GM23248 (cell line): Measurements from ENCODE around the gene TNFRSF4. TPM values are rescaled to one million over a fixed set of nuclear protein-coding genes. Genes with fewer than 3 reads are reported as not detected.

Experiments used
- DNase-seq: peaks from one replicate; pipeline ENCODE4 v3.0.0-alpha.2; 2015
- H2AFZ ChIP-seq: fragments of 200-600 bp; sonication (generic); 2 replicates; pipeline ENCODE4 v1.6.1; 2016; ENCODE audit warnings: antibody characterized with exemption
- H3F3A ChIP-seq: fragments of 200-600 bp; sonication (generic); 2 replicates; pipeline ENCODE4 v1.6.1; 2016; ENCODE audit warnings: mild to moderate bottlenecking, antibody characterized with exemption, mixed run types; ENCODE audit not compliant: insufficient read depth
- H3K27ac ChIP-seq: fragments of 200-600 bp; sonication (generic); 2 replicates; pipeline ENCODE4 v1.5.1; 2016; ENCODE audit warnings: mild to moderate bottlenecking
- H3K27me3 ChIP-seq: fragments of 200-600 bp; sonication (generic); replicated peaks from 2 replicates; pipeline ENCODE4 v1.6.1; 2016; ENCODE audit warnings: mild to moderate bottlenecking; ENCODE audit not compliant: insufficient read depth
- H3K36me3 ChIP-seq: fragments of 200-600 bp; sonication (generic); 2 replicates; pipeline ENCODE4 v1.6.1; 2016; ENCODE audit warnings: low read depth, mild to moderate bottlenecking
- H3K4me1 ChIP-seq: fragments of 200-600 bp; sonication (generic); 2 replicates; pipeline ENCODE4 v1.6.1; 2016; ENCODE audit warnings: mild to moderate bottlenecking; ENCODE audit not compliant: insufficient read depth
- H3K4me2 ChIP-seq: fragments of 200-600 bp; sonication (generic); one replicate; pipeline ENCODE4 v1.6.1; 2016; ENCODE audit warnings: mild to moderate bottlenecking; ENCODE audit not compliant: unreplicated experiment
- H3K4me3 ChIP-seq: fragments of 200-600 bp; sonication (generic); 2 replicates; pipeline ENCODE4 v1.5.1; 2016; ENCODE audit warnings: mild to moderate bottlenecking
- H3K79me2 ChIP-seq: fragments of 200-600 bp; sonication (generic); 2 replicates; pipeline ENCODE4 v1.6.1; 2016; ENCODE audit warnings: mild to moderate bottlenecking; ENCODE audit not compliant: insufficient read depth
- H3K9ac ChIP-seq: fragments of 200-600 bp; sonication (generic); 2 replicates; pipeline ENCODE4 v1.6.1; 2016; ENCODE audit warnings: mild to moderate bottlenecking
- H3K9me2 ChIP-seq: fragments of 200-600 bp; sonication (generic); 2 replicates; pipeline ENCODE4 v1.6.1; 2016; ENCODE audit warnings: mixed run types, mild to moderate bottlenecking, moderate library complexity; ENCODE audit not compliant: insufficient read depth
- H3K9me3 ChIP-seq: fragments of 200-600 bp; sonication (generic); one replicate; pipeline ENCODE4 v1.6.1; 2017; ENCODE audit warnings: low read depth
- H4K20me1 ChIP-seq: fragments of 200-600 bp; sonication (generic); 2 replicates; pipeline ENCODE4 v1.6.0; 2016; ENCODE audit not compliant: insufficient read depth
- EZH2 ChIP-seq: fragments of 200-600 bp; sonication (generic); IDR thresholded peaks from 2 replicates; pipeline ENCODE4 v1.6.1; 2018; ENCODE audit warnings: antibody characterized with exemption, mild to moderate bottlenecking; ENCODE audit not compliant: insufficient read depth, poor library complexity, severe bottlenecking
- EZH2phosphoT487 ChIP-seq: fragments of 200-600 bp; sonication (generic); IDR thresholded peaks from 2 replicates; pipeline ENCODE4 v1.6.1; 2018; ENCODE audit warnings: antibody characterized with exemption, moderate library complexity, mild to moderate bottlenecking, low read depth; ENCODE audit not compliant: insufficient read depth
- WGBS, 2 experiments: methylation state at CpG; one replicate each; pipeline ENCODE4 v1.1.6; 2015 to 2017; ENCODE audit warnings: low lambda C conversion rate in 2 of 2, low coverage in 1 of 2; ENCODE audit errors: missing lambda C conversion rate in 2 of 2; 5-methylcytosine and 5-hydroxymethylcytosine counted together
- in situ Hi-C: fragments of 300-500 bp; cut with MboI; formaldehyde crosslinking; loops from 2 replicates; pipeline ENCODE4 v1.15.0; 2020
- polyA plus RNA-seq: library from polyadenylated mRNA; unstranded; fragments of >200 nt; fragmentation: Nextera tagmentation; extraction: Ambion mirVana; gene quantifications from 2 replicates; pipeline ENCODE4 v1.2.1, GENCODE V29; 2016
- total RNA-seq: library from RNA; depleted of rRNA; stranded (reverse); fragments of >200 nt; shearing (Covaris generic); gene quantifications from 2 replicates; pipeline ENCODE4 v1.2.3, GENCODE V29; 2014

Gene TNFRSF4
- total and polyA plus RNA-seq, 2 experiments from 2014 or later: not detected

GRCh38 chr1:1205769-1206375, 8.1 kb downstream of the TNFRSF4 start:
- peak overlapping the region; percentile 40; the same call in 1 of the 2 replicates for H3K4me3 ChIP-seq
- DNase-seq: no peak
- H2AFZ ChIP-seq: no peak overlapping the region

DNA sequence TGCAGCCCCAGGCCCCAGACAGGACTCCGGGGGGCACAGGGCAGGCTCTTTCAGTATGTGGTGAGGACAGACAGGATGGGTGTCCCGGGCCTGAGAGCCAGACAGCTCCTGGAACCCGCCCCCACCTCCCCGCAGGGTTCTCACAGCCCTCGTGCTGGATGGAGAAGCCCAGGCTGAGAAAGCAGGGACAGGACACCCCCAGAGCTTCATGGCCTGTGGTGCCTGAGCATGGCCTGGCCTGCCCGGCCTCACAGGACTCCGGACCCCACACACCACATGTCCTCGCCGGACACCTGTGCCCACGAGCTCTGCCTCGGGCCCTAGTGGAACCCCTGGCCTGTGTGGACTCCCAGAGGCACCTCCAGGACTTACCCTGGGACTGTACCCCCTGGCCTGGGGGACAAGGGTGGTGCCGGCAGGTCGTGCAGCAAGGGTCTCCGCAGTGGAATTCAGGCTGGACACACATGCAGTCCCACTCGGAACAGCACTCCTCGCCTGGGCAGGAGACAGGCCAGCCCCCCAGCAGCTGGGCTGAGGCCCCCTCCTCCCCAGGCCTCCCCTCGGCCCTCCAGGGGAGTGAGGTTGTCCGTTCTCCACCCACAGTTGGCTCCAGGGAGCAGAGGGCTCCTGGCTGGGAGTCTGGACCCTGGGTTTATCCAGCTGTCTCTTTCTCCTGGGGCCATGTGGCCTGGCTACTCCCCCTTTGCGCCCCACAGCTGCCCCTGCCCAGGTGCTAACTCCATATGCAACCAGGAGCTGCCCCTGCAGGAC, 8.8 kb downstream of the TNFRSF4 start:
- Histone ChIP-seq H3K9me2 (no peaks in the 10 kb centered on the region), H3K27ac (no peak overlapping the region), H3K27me3 (no peaks in the 10 kb centered on the region), H4K20me1 (no peaks in the 10 kb centered on the region), H3K4me3 (no peak overlapping the region), H3K4me2 (no peak overlapping the region), H3K79me2 (no peaks in the 10 kb centered on the region), H2AFZ (no peak overlapping the region), H3K9ac (no peak overlapping the region), H3K36me3 (no peaks in the 10 kb centered on the region), H3F3A (no peaks in the 10 kb centered on the region), H3K9me3 (no peaks in the 10 kb centered on the region), H3K4me1 (no peaks in the 10 kb centered on the region)
- TF ChIP-seq EZH2phosphoT487: no peak
- TF ChIP-seq EZH2: no peak
- no peak for DNase-seq
- 77 to 86% methylated on average over 13 to 17 of the region's 19 CpGs for WGBS, 2 experiments
- in situ Hi-C loops: no loop called here

More at GRCh38 chr1:1205769-1206375, 8.1 kb downstream of the TNFRSF4 start:
- H3K9me2 ChIP-seq: no peaks in the 10 kb centered on the region
- no peaks in the 10 kb centered on the region for H3K27me3 ChIP-seq
- TF ChIP-seq EZH2phosphoT487: no peak
- TF ChIP-seq EZH2: no peak
- in situ Hi-C loops: no loop called here
- WGBS, 2 experiments: 28 to 34% methylated on average over 26 to 28 of the region's 31 CpGs
- H4K20me1 ChIP-seq: no peaks in the 10 kb centered on the region
- no peak overlapping the region for H3K27ac ChIP-seq
- no peaks in the 10 kb centered on the region for H3F3A ChIP-seq
- no peaks in the 10 kb centered on the region for H3K36me3 ChIP-seq
- H3K4me2 ChIP-seq: no peak overlapping the region
- H3K4me1 ChIP-seq: no peaks in the 10 kb centered on the region
- no peaks in the 10 kb centered on the region for H3K9me3 ChIP-seq
- no peak overlapping the region for H3K9ac ChIP-seq
- no peaks in the 10 kb centered on the region for H3K79me2 ChIP-seq

- no peak for DNase-seq
- TF ChIP-seq EZH2 (no peak), EZH2phosphoT487 (no peak)
- Histone ChIP-seq H2AFZ (no peak overlapping the region), H3K79me2 (no peaks in the 10 kb centered on the region), H3F3A (no peaks in the 10 kb centered on the region), H3K27me3 (no peaks in the 10 kb centered on the region), H3K27ac (no peak overlapping the region), H3K4me3 (no peak overlapping the region), H3K4me1 (no peaks in the 10 kb centered on the region), H3K36me3 (no peaks in the 10 kb centered on the region), H3K9ac (no peak overlapping the region), H3K4me2 (no peak overlapping the region), H3K9me3 (no peaks in the 10 kb centered on the region), H3K9me2 (no peaks in the 10 kb centered on the region), H4K20me1 (no peaks in the 10 kb centered on the region)
- WGBS, 2 experiments: 85 to 87% methylated on average over 6 to 8 of the region's 8 CpGs
- in situ Hi-C loops: no loop called here
These were observed 9.5 kb downstream of the TNFRSF4 start for GRCh38 chr1:1204425-1204920.

GRCh38 chr1:1203561-1204424, 10.2 kb downstream of the TNFRSF4 start:
- H2AFZ ChIP-seq: no peak overlapping the region
- H3K79me2 ChIP-seq: no peaks in the 10 kb centered on the region
- H3K27ac ChIP-seq: no peak overlapping the region
- H3K4me3 ChIP-seq: no peak overlapping the region
- no peak overlapping the region for H3K9ac ChIP-seq
- no peaks in the 10 kb centered on the region for H3K36me3 ChIP-seq
- H4K20me1 ChIP-seq: no peaks in the 10 kb centered on the region
- H3K27me3 ChIP-seq: no peaks in the 10 kb centered on the region
- H3K9me2 ChIP-seq: no peaks in the 10 kb centered on the region
- no peak for DNase-seq
- no peaks in the 10 kb centered on the region for H3K9me3 ChIP-seq
- H3F3A ChIP-seq: no peaks in the 10 kb centered on the region
- in situ Hi-C loops: no loop called here
- H3K4me1 ChIP-seq: no peaks in the 10 kb centered on the region
- no peak for TF ChIP-seq EZH2phosphoT487
- TF ChIP-seq EZH2: no peak
- H3K4me2 ChIP-seq: no peak overlapping the region
- 65 to 70% methylated on average over 32 to 48 of the region's 49 CpGs for WGBS, 2 experiments
